A673 (cell line): ENCODE data around the gene HOXA3. TPM values are rescaled to one million over a fixed set of nuclear protein-coding genes. Genes with fewer than 3 reads are reported as not detected.

Source experiments
- BruUV-seq: library from RNA; stranded (reverse); fragments of 400-500 nt; replicated peaks from 2 replicates; lab custom pipeline; 2021; lab: Mats Ljungman, UMichigan
- CTCF ChIA-PET: fragments of 300-600 bp; sonication (Branson Sonifier 250); formaldehyde crosslinking; loops from one replicate; lab custom pipeline; 2022; ENCODE audit warnings: antibody characterized with exemption; lab: Charles Lee
- POLR2A ChIA-PET: fragments of 300-600 bp; sonication (Branson Sonifier 250); formaldehyde crosslinking; loops from one replicate; lab custom pipeline; 2022; ENCODE audit warnings: antibody characterized with exemption; ENCODE audit not compliant: low non-redundant PET; lab: Charles Lee
- DNase-seq: peaks from one replicate; pipeline ENCODE4 v3.0.0-alpha.2; 2015; ENCODE audit warnings: low spot score
- H3K27ac ChIP-seq: fragments of 200-600 bp; sonication (generic); 2 replicates; pipeline ENCODE4 v1.5.1; 2016; ENCODE audit warnings: mixed run types, low read depth, mild to moderate bottlenecking, mixed read lengths, antibody characterized with exemption, low read length; ENCODE audit not compliant: poor library complexity, severe bottlenecking
- H3K27me3 ChIP-seq: fragments of 200-600 bp; sonication (generic); replicated peaks from 2 replicates; pipeline ENCODE4 v1.6.1; 2017; ENCODE audit warnings: mixed run types, low read depth, mild to moderate bottlenecking, mixed read lengths, antibody characterized with exemption, low read length; ENCODE audit not compliant: insufficient read depth, poor library complexity
- H3K36me3 ChIP-seq: fragments of 200-600 bp; sonication (generic); 2 replicates; pipeline ENCODE4 v1.6.1; 2016; ENCODE audit warnings: mixed run types, mild to moderate bottlenecking, mixed read lengths, antibody characterized with exemption, low read length; ENCODE audit not compliant: insufficient read depth, poor library complexity, severe bottlenecking
- H3K4me1 ChIP-seq: fragments of 200-600 bp; sonication (generic); 2 replicates; pipeline ENCODE4 v1.6.1; 2017; ENCODE audit warnings: mixed run types, mild to moderate bottlenecking, mixed read lengths, antibody characterized with exemption, low read length; ENCODE audit not compliant: insufficient read depth, poor library complexity, severe bottlenecking
- H3K4me3 ChIP-seq: fragments of 200-600 bp; sonication (generic); 2 replicates; pipeline ENCODE4 v1.5.1; 2016; ENCODE audit warnings: low read depth, mixed run types, mild to moderate bottlenecking, mixed read lengths, low read length; ENCODE audit not compliant: poor library complexity, severe bottlenecking
- H3K9me3 ChIP-seq: fragments of 200-600 bp; sonication (generic); 2 replicates; pipeline ENCODE4 v1.6.1; 2016; ENCODE audit warnings: mixed run types, low read depth, mild to moderate bottlenecking, mixed read lengths, antibody characterized with exemption, low read length; ENCODE audit not compliant: poor library complexity, severe bottlenecking
- CTCF ChIP-seq: fragments of 300-800, 200-600 bp; sonication (generic); conservative IDR thresholded peaks from 2 replicates; pipeline ENCODE4 v1.5.1; 2017; ENCODE audit warnings: low read depth, mild to moderate bottlenecking, antibody characterized with exemption, low read length, moderate library complexity, mixed read lengths
- EZH2 ChIP-seq: fragments of 200-600 bp; sonication (generic); IDR thresholded peaks from 2 replicates; pipeline ENCODE4 v1.6.1; 2017; ENCODE audit warnings: borderline replicate concordance, low read depth, mild to moderate bottlenecking, mixed read lengths, antibody characterized with exemption, low read length; ENCODE audit not compliant: poor library complexity, severe bottlenecking
- intact Hi-C: fragments of 100-400 bp; cut with micrococcal nuclease; formaldehyde crosslinking; loops from one replicate; pipeline ENCODE4 v1.10.0; 2022; ENCODE audit not compliant: unreplicated experiment
- total RNA-seq: library from RNA; stranded (reverse); gene quantifications from 2 replicates; pipeline ENCODE4 v1.2.3, GENCODE V29; 2021

The HOXA3 gene
- total RNA-seq, 1 experiment from 2014 or later: not detected

DNA sequence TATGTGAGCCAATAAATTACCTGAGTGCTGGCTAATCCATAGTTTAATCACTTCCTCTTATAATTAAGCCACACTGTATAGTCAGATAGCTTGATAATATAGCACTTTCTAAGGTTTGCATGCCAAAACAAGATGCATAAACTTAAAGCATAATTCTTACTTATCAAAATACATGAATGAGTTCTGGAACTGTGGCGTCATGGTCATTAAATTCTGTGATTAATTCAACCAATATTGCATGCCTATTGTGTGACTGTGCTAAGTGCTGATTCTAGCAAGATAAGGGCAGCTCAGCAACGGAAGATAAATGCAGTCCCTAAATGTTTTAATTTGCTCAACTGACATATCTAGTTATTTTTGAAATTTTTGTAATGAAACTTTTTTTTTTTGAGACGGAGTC lies 86.2 kb downstream of the HOXA3 start:
- H3K9me3 ChIP-seq: no peaks in the 10 kb centered on the region
- intact Hi-C loops: no loop called here
- H3K4me1 ChIP-seq: no peaks in the 10 kb centered on the region
- peaks cover under 1% of the 10 kb centered on the region for H3K27me3 ChIP-seq
- no peak overlapping the region for H3K27ac ChIP-seq
- peak; percentile 2 for DNase-seq
- ChIA-PET POLR2A (no interaction called here), CTCF (no interaction called here)
- no peak for TF ChIP-seq EZH2
- no peak for TF ChIP-seq CTCF
- no peaks in the 10 kb centered on the region for H3K36me3 ChIP-seq
- no peak overlapping the region for H3K4me3 ChIP-seq
- BruUV-seq: no TSS peak

GRCh38 chr7:27065709-27066108 lies 86.7 kb downstream of the HOXA3 start:
- no TSS peak for BruUV-seq
- POLR2A ChIA-PET: no interaction called here
- intact Hi-C loops: no loop called here
- no peaks in the 10 kb centered on the region for H3K36me3 ChIP-seq
- H3K4me3 ChIP-seq: no peak overlapping the region
- peaks cover 5% of the 10 kb centered on the region for H3K27me3 ChIP-seq
- DNase-seq: no peak
- CTCF ChIA-PET: no interaction called here
- no peaks in the 10 kb centered on the region for H3K9me3 ChIP-seq
- H3K4me1 ChIP-seq: no peaks in the 10 kb centered on the region
- no peak for TF ChIP-seq EZH2
- TF ChIP-seq CTCF: no peak
- no peak overlapping the region for H3K27ac ChIP-seq

DNA sequence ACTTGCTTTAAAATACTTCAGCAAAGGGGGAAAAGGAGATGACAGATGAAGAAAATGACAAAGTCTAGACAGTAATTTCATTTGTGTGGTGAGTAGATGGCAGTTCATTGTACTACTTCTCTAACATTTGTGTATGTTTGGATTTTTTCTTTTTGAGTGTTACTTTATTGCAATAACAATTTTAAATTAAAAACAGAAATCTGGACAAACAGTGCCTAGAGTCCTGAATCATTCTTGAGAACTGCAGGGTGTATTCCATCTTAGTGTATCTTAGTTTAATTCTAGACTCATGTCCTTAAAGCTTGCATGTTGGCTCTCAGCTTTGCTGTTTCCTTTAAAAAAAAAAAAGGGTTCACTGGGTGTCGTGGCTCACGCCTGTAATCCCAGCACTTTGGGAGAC lies 87.7 kb downstream of the HOXA3 start:
- H3K27me3 ChIP-seq: peaks cover 15% of the 10 kb centered on the region
- intact Hi-C loops: no loop called here
- H3K27ac ChIP-seq: no peak overlapping the region
- ChIA-PET CTCF (no interaction called here), POLR2A (no interaction called here)
- TF ChIP-seq EZH2 (no peak), CTCF (no peak)
- no peak overlapping the region for H3K4me3 ChIP-seq
- H3K36me3 ChIP-seq: no peaks in the 10 kb centered on the region
- no peaks in the 10 kb centered on the region for H3K9me3 ChIP-seq
- H3K4me1 ChIP-seq: no peaks in the 10 kb centered on the region
- BruUV-seq: no TSS peak
- DNase-seq: no peak
